H9 (cell line): Measurements from ENCODE around the gene PRKCA. TPM values are rescaled to one million over a fixed set of nuclear protein-coding genes. Genes with fewer than 3 reads are reported as not detected.

Experiments used
- DNase-seq: peaks from one replicate; pipeline ENCODE4 v3.0.0-alpha.2; 2017
- H2AFZ ChIP-seq: one replicate; pipeline ENCODE4 v1.6.1; 2013; ENCODE audit warnings: mild to moderate bottlenecking, low read length, control low read depth, moderate library complexity
- H2AK5ac ChIP-seq: 2 replicates; pipeline ENCODE4 v1.6.1; 2013; ENCODE audit warnings: low read length, control low read depth, mixed read lengths; ENCODE audit not compliant: insufficient read length
- H2BK120ac ChIP-seq: one replicate; pipeline ENCODE4 v1.6.1; 2013; ENCODE audit warnings: low read depth, mild to moderate bottlenecking, low read length, control low read depth, inconsistent platforms; ENCODE audit not compliant: poor library complexity, severe bottlenecking
- H2BK12ac ChIP-seq: 2 replicates; pipeline ENCODE4 v1.6.1; 2013; ENCODE audit warnings: low read length, control low read depth, mixed read lengths, low read depth; ENCODE audit not compliant: insufficient read length
- H2BK15ac ChIP-seq: 2 replicates; pipeline ENCODE4 v1.6.1; 2013; ENCODE audit warnings: low read depth, low read length, control low read depth
- H2BK20ac ChIP-seq: one replicate; pipeline ENCODE4 v1.6.1; 2013; ENCODE audit warnings: low read depth, mild to moderate bottlenecking, low read length, control low read depth, inconsistent platforms; ENCODE audit not compliant: poor library complexity, severe bottlenecking
- H2BK5ac ChIP-seq: 2 replicates; pipeline ENCODE4 v1.6.1; 2013; ENCODE audit warnings: low read length, control low read depth, mixed read lengths; ENCODE audit not compliant: insufficient read length
- H3K14ac ChIP-seq: 2 replicates; pipeline ENCODE4 v1.6.1; 2013; ENCODE audit warnings: low read length, control low read depth; ENCODE audit not compliant: insufficient read depth
- H3K18ac ChIP-seq: 2 replicates; pipeline ENCODE4 v1.6.1; 2013; ENCODE audit warnings: low read depth, mild to moderate bottlenecking, mixed read lengths, low read length, control low read depth; ENCODE audit not compliant: insufficient read length
- H3K23ac ChIP-seq: 2 replicates; pipeline ENCODE4 v1.6.1; 2013; ENCODE audit warnings: low read length, control low read depth, mixed read lengths, low read depth; ENCODE audit not compliant: insufficient read length
- H3K23me2 ChIP-seq: 2 replicates; pipeline ENCODE4 v1.6.1; 2013; ENCODE audit warnings: low read depth, mild to moderate bottlenecking, mixed read lengths, low read length, control low read depth; ENCODE audit not compliant: insufficient read length, poor library complexity, severe bottlenecking
- H3K27ac ChIP-seq: 2 replicates; pipeline ENCODE4 v1.5.1; 2013; ENCODE audit warnings: low read length, control low read depth, mixed read lengths, low read depth; ENCODE audit not compliant: insufficient read length
- H3K27me3 ChIP-seq: 2 replicates; pipeline ENCODE4 v1.6.1; 2013; ENCODE audit warnings: low read length, control low read depth, inconsistent platforms; ENCODE audit not compliant: insufficient read depth
- H3K4ac ChIP-seq: 2 replicates; pipeline ENCODE4 v1.6.1; 2013; ENCODE audit warnings: low read depth, mild to moderate bottlenecking, control low read depth, inconsistent platforms, low read length, moderate library complexity
- H3K4me1 ChIP-seq: 2 replicates; pipeline ENCODE4 v1.6.1; 2013; ENCODE audit warnings: low read length, control low read depth, inconsistent platforms; ENCODE audit not compliant: insufficient read depth
- H3K4me2 ChIP-seq: 2 replicates; pipeline ENCODE4 v1.6.1; 2013; ENCODE audit warnings: low read length, control low read depth, mixed read lengths; ENCODE audit not compliant: insufficient read length, insufficient read depth
- H3K56ac ChIP-seq: 2 replicates; pipeline ENCODE4 v1.6.1; 2013; ENCODE audit warnings: low read depth, mild to moderate bottlenecking, mixed read lengths, low read length, control low read depth; ENCODE audit not compliant: insufficient read length
- H3K79me1 ChIP-seq: 2 replicates; pipeline ENCODE4 v1.6.1; 2013; ENCODE audit warnings: low read depth, mild to moderate bottlenecking, moderate library complexity, low read length, control low read depth, inconsistent platforms; ENCODE audit not compliant: insufficient read depth, poor library complexity, severe bottlenecking
- H3K79me2 ChIP-seq: 2 replicates; pipeline ENCODE4 v1.6.1; 2013; ENCODE audit warnings: low read length, control low read depth, inconsistent platforms; ENCODE audit not compliant: insufficient read depth
- H3K9ac ChIP-seq: 2 replicates; pipeline ENCODE4 v1.6.1; 2013; ENCODE audit warnings: low read length, control low read depth, mixed read lengths; ENCODE audit not compliant: insufficient read length; ENCODE audit errors: extremely low read depth
- H3K9me3 ChIP-seq: one replicate; pipeline ENCODE4 v1.6.1; 2013; ENCODE audit warnings: low read depth, low read length, inconsistent platforms; ENCODE audit not compliant: control insufficient read depth
- H3T11ph ChIP-seq: one replicate; pipeline ENCODE4 v1.6.1; 2013; ENCODE audit warnings: mild to moderate bottlenecking, low read length, control low read depth, inconsistent platforms
- H4K20me1 ChIP-seq: one replicate; pipeline ENCODE4 v1.6.1; 2013; ENCODE audit not compliant: control insufficient read depth, insufficient read length, insufficient read depth
- H4K5ac ChIP-seq: 2 replicates; pipeline ENCODE4 v1.6.1; 2013; ENCODE audit warnings: low read depth, mild to moderate bottlenecking, mixed read lengths, low read length, control low read depth; ENCODE audit not compliant: insufficient read length
- H4K8ac ChIP-seq: replicated peaks from 2 replicates; pipeline ENCODE4 v1.6.1; 2013; ENCODE audit warnings: low read length, control low read depth, mixed read lengths, low read depth; ENCODE audit not compliant: insufficient read length
- H4K91ac ChIP-seq: 2 replicates; pipeline ENCODE4 v1.6.1; 2013; ENCODE audit warnings: low read depth, mild to moderate bottlenecking, moderate library complexity, mixed read lengths, low read length, control low read depth; ENCODE audit not compliant: insufficient read length
- H3K27ac Mint-ChIP-seq, 3 experiments: 2 replicates in 2 of 3; 3 replicates in 1 of 3; pipeline ENCODE4 v1.8.0; 2020 to 2021; ENCODE audit warnings: mixed read lengths in 3 of 3, mild to moderate bottlenecking in 1 of 3, moderate library complexity in 1 of 3
- H3K27me3 Mint-ChIP-seq: 2 replicates; pipeline ENCODE4 v1.8.0; 2021; ENCODE audit warnings: low read depth, mild to moderate bottlenecking, moderate library complexity, mixed read lengths
- H3K36me3 Mint-ChIP-seq, 3 experiments: 2 replicates in 2 of 3; 3 replicates in 1 of 3; pipeline ENCODE4 v1.8.0; 2020 to 2021; ENCODE audit warnings: low read depth in 3 of 3, mixed read lengths in 3 of 3; ENCODE audit not compliant: insufficient read depth in 1 of 3
- H3K4me1 Mint-ChIP-seq, 2 experiments: 2 replicates each; pipeline ENCODE4 v1.8.0; 2020; ENCODE audit warnings: mixed read lengths in 2 of 2
- H3K4me3 Mint-ChIP-seq, 2 experiments: 2 replicates in 1 of 2; 3 replicates in 1 of 2; pipeline ENCODE4 v1.8.0; 2020 to 2021; ENCODE audit warnings: mild to moderate bottlenecking in 2 of 2, mixed read lengths in 2 of 2, moderate library complexity in 1 of 2
- H3K9me3 Mint-ChIP-seq, 2 experiments: 2 replicates in 1 of 2; 3 replicates in 1 of 2; pipeline ENCODE4 v1.8.0; 2020; ENCODE audit warnings: mild to moderate bottlenecking in 2 of 2, mixed read lengths in 2 of 2, moderate library complexity in 1 of 2
- WGBS: extraction: QIAGEN DNeasy Blood & Tissue Kit; methylation state at CpG from one replicate; pipeline ENCODE4 v1.1.7; 2013; ENCODE audit warnings: missing lambda C conversion rate, low lambda C conversion rate, mixed read lengths; ENCODE audit not compliant: insufficient read length; ENCODE audit errors: extremely low coverage; 5-methylcytosine and 5-hydroxymethylcytosine counted together
- total RNA-seq: library from RNA; stranded (reverse); gene quantifications from 2 replicates; pipeline ENCODE4 v1.2.1, GENCODE V29; 2021
- TF ChIP-seq, protein P1 (sequence below): fragments of 200-600 bp; sonication (generic); conservative IDR thresholded peaks from 3 replicates; pipeline ENCODE4 v1.8.0; 2021; ENCODE audit warnings: antibody characterized with exemption, mild to moderate bottlenecking

PRKCA gene
- total RNA-seq, 1 experiment from 2014 or later = 10.5 TPM

DNA sequence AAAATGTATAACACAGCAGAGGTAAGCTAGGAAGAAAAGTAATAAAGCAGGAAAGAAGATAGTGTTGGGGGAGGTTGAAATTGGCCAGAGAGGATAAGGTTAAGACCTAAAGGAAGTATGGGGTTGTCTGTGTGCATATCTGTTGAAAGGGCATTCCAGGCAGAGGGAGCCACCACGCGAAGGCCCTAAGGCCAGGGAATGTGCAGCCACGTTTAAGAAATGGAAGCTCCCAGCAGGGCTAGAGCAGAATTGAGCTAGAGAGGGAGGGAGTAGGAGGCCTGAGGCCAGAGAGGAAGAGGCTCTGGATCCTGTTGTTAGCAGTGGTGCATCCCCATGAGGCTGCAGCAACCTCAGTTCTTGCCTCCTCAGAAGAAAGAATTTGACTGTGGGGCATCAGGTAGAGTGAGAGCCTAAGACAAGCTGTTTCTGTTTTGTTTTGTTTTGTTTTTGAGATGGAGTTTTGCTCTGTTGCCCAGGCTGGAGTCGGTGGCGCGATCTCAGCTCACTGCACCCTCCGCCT is 473.5 kb downstream of the PRKCA start:
- peak; percentile 44 for DNase-seq
- H3K79me2 ChIP-seq = no peaks in the 10 kb centered on the region
- no peak overlapping the region for H3K18ac ChIP-seq
- no peak overlapping the region for H3K4me2 ChIP-seq
- no peak overlapping the region for H3K14ac ChIP-seq
- no peaks in the 10 kb centered on the region for H3K9me3 Mint-ChIP-seq
- H4K8ac ChIP-seq = no peak overlapping the region
- no peak overlapping the region for H2AFZ ChIP-seq
- no peak overlapping the region for H3K23ac ChIP-seq
- H2BK15ac ChIP-seq = no peak overlapping the region
- no peak overlapping the region for H3K4ac ChIP-seq
- H3K27ac ChIP-seq = no peak overlapping the region
- no peaks in the 10 kb centered on the region for H3K27me3 Mint-ChIP-seq
- H2BK120ac ChIP-seq = no peak overlapping the region
- H3K27me3 ChIP-seq = no peaks in the 10 kb centered on the region
- H3K4me1 Mint-ChIP-seq = peaks cover 48 to 56% of the 10 kb centered on the region in 2 experiments
- no peaks in the 10 kb centered on the region for H3K79me1 ChIP-seq
- no peaks in the 10 kb centered on the region for H3K9me3 ChIP-seq
- no peak overlapping the region for H2BK12ac ChIP-seq
- peaks cover 11% of the 10 kb centered on the region; the same call in 1 of the 2 replicates for H3K4me1 ChIP-seq
- WGBS = no CpG with 5 or more reads among the region's 7 CpGs
- no peak overlapping the region for H2AK5ac ChIP-seq
- no peak overlapping the region for H2BK20ac ChIP-seq
- no peak overlapping the region for H3T11ph ChIP-seq
- H3K27ac Mint-ChIP-seq = peak overlapping the region; percentile 11 to 86 (median 74)
- H4K5ac ChIP-seq = no peak overlapping the region
- TF ChIP-seq, protein P1, sequence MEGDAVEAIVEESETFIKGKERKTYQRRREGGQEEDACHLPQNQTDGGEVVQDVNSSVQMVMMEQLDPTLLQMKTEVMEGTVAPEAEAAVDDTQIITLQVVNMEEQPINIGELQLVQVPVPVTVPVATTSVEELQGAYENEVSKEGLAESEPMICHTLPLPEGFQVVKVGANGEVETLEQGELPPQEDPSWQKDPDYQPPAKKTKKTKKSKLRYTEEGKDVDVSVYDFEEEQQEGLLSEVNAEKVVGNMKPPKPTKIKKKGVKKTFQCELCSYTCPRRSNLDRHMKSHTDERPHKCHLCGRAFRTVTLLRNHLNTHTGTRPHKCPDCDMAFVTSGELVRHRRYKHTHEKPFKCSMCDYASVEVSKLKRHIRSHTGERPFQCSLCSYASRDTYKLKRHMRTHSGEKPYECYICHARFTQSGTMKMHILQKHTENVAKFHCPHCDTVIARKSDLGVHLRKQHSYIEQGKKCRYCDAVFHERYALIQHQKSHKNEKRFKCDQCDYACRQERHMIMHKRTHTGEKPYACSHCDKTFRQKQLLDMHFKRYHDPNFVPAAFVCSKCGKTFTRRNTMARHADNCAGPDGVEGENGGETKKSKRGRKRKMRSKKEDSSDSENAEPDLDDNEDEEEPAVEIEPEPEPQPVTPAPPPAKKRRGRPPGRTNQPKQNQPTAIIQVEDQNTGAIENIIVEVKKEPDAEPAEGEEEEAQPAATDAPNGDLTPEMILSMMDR = no peak
- no peak overlapping the region for H3K9ac ChIP-seq
- no peak overlapping the region for H4K91ac ChIP-seq
- no peak overlapping the region for H2BK5ac ChIP-seq
- H3K36me3 Mint-ChIP-seq = no peaks in the 10 kb centered on the region; a peak in 2 of 7 replicates
- H4K20me1 ChIP-seq = no peaks in the 10 kb centered on the region
- no peak overlapping the region; a peak in 1 of 5 replicates for H3K4me3 Mint-ChIP-seq
- H3K23me2 ChIP-seq = no peaks in the 10 kb centered on the region
- no peak overlapping the region for H3K56ac ChIP-seq
